Pulmonary artery endothelial cell (primary cell): ENCODE results near the gene LMBR1L. TPM values are rescaled to one million over a fixed set of nuclear protein-coding genes. Genes with fewer than 3 reads are reported as not detected.
"Not testable (repeated sequence)": the region's sequence is repeated elsewhere in the genome, so short reads cannot be mapped to it uniquely, and the experiment has no call there.

Source experiments
- DNase-seq: peaks from one replicate; pipeline ENCODE4 v3.0.0-alpha.2; 2011; ENCODE audit warnings: low read depth, low spot score
- total RNA-seq: library from RNA; depleted of rRNA; stranded (reverse); fragments of >200 nt; gene quantifications from 2 replicates; pipeline ENCODE4 v1.2.3, GENCODE V29; 2014

LMBR1L gene
- total RNA-seq, 1 donor from 2014 or later: 73.5 TPM

DNA sequence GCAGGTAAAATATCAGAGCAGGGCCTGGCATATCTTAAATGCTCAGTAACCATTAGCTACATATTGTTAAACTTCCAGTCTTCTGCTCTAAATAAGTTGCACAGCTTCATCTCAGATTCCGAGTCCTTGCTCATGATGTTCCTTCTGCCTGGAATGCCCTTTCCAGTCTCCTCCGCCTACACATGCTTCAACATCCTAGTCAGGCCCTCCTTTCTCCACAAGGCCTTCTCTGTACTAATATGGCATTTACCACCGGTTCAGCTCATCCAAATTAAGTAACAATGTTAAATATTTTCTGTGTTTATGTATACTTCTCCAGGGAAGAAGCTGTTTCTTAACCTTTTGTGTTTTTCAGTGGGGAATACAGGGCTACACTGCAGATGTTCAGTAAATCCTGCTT, 24.5 kb downstream of the LMBR1L start:
- no peak for DNase-seq

- no peak for DNase-seq
Observed at GRCh38 chr12:49084438-49084837, 26.2 kb downstream of the LMBR1L start.

- no peak for DNase-seq
Observed at GRCh38 chr12:49079793-49080192, 30.9 kb downstream of the LMBR1L start.

- DNase-seq: no peak
Observed at GRCh38 chr12:49070971-49071370, 39.7 kb downstream of the LMBR1L start.

- peak; percentile 88 for DNase-seq
Observed at GRCh38 chr12:49069507-49070346, 40.9 kb downstream of the LMBR1L start, which contains the start of gene RHEBL1. Gene RHEBL1 (minus strand): TSS chr12:49069979. CDS start chr12:49069785, 194 bp downstream.

GRCh38 chr12:49068879-49069506, 41.7 kb downstream of the LMBR1L start:
- no peak for DNase-seq

DNA sequence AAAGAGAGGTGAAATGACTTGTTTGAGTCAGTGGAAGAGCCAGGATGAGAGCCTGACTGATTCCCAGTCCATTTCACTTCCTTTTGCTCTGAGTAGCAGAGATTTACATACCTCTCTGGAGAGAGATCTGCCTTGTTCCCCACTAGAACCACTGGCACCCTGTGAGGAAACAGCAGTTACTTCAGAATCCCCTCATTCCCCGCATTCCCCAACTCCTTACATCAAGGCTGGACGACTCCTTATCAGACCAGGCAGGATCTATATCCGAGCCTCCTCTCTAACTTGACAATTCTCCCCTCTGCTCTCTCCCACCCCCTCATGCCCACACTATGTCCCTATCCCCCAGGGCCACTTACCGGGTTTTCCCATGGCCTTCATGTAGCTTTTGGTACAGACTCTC, 44.5 kb downstream of the LMBR1L start:
- DNase-seq: no peak

GRCh38 chr12:49064767-49065152, 45.9 kb downstream of the LMBR1L start:
- no peak for DNase-seq

- not testable (repeated sequence) for DNase-seq
Observed at GRCh38 chr12:49061916-49062315, 48.7 kb downstream of the LMBR1L start.

GRCh38 chr12:49061157-49061650, 49.4 kb downstream of the LMBR1L start:
- no peak for DNase-seq

DNA sequence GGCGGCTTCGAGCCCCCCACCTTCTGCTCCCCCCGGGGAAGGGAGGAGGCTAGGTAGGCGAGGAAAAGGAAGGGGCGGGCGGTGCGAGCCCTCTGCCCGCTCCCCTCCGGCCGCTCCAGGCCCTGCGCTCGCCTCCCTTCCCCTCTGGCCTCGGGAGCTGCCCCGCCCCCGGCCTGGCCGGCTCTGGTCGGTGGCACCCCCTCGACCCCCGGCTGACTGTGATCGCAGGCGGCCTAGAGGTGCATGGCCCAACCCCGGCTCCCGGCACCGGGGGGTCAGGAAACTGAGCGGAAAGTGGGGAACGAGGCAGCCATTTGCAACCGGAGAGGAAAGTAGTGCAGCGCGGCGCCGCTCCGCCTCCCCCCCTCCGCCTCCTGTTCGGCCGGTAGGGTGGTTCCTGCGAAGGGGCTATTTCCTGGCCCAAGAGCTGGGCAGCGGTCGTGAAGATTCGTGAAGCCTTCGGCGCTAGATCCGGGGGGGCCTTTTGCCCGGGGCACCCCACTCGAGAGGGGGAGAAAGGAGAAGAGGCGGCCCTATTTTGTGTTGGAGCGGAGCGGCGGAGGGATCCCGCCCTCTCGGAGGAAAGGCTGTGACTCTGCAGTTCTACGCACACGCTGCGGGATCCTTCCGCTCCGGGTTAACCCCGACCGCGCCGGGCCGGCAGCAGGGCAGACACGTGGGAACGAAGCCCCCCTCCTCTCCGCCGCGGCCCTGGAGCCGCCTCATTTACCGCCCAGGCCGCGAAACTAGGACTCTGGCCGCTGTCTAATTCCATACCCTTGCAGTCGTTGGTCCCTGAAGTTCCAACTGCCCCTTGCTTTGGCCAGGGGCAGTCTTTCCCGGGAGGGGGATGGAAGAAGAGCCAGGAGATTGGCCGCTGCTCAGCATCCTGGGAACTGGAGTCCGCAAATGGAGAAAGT, 50.1 kb downstream of the LMBR1L start, which contains the start of gene KMT2D:
KMT2D (minus strand) TSS at position 558 of the 920 bp plus-strand sequence. CDS start 5,470 bp downstream, outside the sequence.
- peak; percentile 88 for DNase-seq

DNA sequence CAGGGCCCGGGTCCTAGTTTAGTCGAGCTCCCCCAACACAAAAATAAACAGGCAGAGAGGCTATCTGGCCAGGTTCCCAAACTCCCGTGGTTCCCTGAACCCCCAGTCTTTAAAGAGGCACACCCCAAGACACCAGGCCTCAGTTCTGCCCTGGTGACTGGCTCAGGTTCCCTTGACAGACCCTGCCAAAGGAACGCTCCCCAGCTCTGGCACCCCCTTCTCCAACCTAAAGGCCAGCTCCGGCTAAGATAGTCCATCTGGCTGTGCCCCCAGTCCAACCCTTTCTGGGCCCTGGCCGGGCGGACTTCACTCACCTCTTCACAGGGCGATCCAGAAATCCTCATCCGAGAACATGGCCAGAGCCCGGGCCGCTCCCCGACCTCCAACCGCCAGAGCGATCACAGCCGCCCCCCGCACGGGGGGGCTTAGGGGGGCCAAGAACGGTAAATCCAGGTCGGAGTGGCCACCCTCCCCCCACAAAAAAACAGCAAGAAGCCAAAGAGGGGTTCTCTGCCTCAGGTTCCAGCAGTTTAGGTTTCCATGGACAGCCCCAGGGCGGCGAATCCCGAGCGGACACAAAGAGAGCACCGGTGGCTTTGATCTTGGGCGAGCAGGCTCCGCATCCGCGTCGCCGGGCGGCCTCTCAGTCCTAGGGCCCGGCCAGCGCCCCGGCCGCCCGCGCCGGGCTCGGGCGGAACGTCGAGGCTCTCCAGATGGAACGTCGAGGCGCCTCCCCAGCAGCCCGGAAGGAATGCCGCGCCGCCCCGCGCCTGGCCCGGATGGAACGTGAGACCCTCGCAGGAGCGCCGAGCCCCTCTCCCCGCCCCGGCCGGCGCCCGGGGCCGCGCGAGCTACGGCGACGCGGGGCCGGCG, 51.1 kb downstream of the LMBR1L start:
- DNase-seq: no peak

GRCh38 chr12:49059045-49059298, 51.7 kb downstream of the LMBR1L start:
- no peak for DNase-seq

DNA sequence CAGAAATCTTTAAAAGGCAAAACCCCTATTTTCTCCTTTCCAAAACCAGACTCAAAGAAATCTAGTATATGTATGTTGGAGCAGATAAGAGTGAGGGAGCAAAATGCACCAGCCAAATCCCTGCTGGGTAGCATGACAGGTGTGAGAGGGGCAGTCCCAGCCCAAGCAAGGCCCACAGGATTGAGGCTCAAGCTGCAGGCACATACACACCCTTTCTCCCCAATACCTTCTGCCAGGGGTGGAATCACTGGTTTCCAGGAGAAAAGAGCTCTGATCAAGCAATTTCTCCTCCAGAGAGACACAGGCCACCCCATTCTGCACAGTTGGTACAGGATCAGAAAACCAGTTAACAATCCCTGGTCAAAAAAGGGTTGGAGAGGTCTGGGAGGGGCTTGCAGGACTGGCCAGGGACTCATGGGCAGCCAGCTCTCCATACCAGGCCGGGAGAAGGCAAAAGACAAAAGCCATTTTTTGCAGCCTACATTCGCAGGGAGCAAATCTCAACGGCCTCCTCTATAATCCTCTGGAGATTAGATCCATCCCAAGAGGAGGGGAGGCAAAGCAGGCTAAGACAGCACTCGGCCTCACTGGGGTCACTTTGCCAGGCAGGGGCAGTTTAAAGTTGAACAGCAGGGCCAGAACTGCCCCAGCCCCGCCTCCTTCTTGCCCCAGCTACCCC, 52.1 kb downstream of the LMBR1L start:
- no peak for DNase-seq

- DNase-seq: no peak
Observed at GRCh38 chr12:49057888-49058287, 52.8 kb downstream of the LMBR1L start.

GRCh38 chr12:49055978-49056754, 54.5 kb downstream of the LMBR1L start:
- peak; percentile 64 for DNase-seq

DNA sequence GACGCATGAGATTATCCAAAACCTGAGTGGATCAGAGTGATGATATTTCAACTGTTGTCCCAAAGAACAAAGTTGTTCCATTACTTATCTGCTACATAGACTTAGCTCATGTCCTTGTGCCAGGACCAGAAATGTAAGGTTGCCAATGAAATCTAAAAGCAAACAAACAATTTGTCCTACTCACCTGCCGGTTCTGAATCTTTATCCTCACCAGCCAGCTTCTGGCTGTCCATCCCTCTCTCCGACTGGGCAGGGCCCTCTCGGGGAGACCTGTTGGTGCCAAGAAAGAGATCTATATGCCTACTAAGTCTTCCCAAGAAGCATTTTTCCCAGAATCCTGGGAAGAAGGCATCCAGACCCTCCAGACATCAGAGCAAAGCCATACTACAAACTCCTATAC, 55.6 kb downstream of the LMBR1L start:
- no peak for DNase-seq

- no peak for DNase-seq
Observed at GRCh38 chr12:49054524-49054923, 56.1 kb downstream of the LMBR1L start.

DNA sequence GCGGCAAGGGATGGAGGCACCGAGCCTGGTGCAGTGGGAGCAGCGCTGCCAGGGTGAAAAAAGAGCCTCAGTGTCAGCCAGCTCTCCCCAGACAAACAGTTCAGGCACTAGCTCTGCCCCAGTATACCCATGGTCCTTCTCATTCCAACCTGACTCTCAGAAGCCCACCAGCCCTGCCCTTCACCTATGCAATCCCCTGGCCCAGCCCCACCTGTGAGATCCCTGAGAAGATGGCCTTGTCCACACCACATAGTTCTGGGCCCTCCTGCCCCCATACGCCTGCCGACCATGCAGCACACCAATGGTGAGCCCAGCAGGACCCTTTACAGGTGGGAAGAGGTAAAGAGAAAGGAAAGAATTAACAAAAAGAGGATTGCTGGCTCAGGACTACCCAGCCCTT, 56.6 kb downstream of the LMBR1L start:
- DNase-seq: no peak
